GM12872 (cell line): ENCODE measurements around the gene TUSC2.

ENCODE experiments used
- TF ChIP-seq, protein P1 (sequence below): IDR thresholded peaks from 3 replicates; pipeline ENCODE4 v1.5.1; 2011; ENCODE audit warnings: low read depth, mild to moderate bottlenecking, low read length, moderate library complexity; ENCODE audit not compliant: insufficient read depth

TUSC2 gene

DNA sequence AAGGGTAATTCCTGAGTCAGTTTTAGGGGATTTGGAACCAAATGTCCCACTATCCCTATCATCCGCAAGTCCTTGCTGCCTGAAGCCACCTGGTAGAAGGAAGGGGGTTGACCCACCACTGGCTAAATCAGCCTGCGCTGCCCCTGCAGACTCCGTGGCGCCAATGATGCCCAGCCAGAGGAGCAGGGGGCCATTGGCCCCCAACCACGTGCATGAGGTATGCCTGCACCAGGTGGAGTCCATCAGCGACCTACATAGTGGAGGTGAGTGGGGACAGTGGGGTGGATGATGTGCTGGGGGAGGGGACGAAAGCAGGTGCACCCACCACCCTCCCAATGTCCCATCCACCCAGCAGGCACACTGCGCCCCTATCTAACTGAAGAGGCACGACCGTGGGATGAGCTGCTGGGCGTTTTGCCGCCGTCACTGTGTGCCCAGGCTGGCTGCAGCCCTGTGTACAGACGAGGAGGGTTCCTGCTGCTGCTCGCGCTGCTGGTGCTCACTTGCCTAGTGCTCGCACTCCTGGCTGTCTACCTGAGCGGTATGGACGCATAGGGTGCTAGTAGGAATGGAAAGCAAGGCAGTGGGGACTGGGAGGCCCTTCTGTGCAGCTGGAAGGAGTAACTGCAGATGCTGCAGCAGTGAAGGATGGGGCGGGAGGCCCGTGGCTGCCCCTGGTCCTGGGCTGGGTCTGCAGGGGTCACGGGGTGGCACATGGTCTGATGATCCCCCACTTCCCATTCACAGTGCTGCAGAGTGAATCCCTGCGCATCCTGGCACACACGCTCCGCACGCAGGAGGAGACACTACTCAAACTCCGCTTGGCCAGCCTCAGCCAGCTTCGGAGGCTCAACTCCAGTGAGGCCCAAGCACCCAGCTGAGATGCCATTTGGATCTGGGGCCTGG, 41.4 kb downstream of the TUSC2 start:
- TF ChIP-seq, protein P1, sequence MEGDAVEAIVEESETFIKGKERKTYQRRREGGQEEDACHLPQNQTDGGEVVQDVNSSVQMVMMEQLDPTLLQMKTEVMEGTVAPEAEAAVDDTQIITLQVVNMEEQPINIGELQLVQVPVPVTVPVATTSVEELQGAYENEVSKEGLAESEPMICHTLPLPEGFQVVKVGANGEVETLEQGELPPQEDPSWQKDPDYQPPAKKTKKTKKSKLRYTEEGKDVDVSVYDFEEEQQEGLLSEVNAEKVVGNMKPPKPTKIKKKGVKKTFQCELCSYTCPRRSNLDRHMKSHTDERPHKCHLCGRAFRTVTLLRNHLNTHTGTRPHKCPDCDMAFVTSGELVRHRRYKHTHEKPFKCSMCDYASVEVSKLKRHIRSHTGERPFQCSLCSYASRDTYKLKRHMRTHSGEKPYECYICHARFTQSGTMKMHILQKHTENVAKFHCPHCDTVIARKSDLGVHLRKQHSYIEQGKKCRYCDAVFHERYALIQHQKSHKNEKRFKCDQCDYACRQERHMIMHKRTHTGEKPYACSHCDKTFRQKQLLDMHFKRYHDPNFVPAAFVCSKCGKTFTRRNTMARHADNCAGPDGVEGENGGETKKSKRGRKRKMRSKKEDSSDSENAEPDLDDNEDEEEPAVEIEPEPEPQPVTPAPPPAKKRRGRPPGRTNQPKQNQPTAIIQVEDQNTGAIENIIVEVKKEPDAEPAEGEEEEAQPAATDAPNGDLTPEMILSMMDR: no peak

DNA sequence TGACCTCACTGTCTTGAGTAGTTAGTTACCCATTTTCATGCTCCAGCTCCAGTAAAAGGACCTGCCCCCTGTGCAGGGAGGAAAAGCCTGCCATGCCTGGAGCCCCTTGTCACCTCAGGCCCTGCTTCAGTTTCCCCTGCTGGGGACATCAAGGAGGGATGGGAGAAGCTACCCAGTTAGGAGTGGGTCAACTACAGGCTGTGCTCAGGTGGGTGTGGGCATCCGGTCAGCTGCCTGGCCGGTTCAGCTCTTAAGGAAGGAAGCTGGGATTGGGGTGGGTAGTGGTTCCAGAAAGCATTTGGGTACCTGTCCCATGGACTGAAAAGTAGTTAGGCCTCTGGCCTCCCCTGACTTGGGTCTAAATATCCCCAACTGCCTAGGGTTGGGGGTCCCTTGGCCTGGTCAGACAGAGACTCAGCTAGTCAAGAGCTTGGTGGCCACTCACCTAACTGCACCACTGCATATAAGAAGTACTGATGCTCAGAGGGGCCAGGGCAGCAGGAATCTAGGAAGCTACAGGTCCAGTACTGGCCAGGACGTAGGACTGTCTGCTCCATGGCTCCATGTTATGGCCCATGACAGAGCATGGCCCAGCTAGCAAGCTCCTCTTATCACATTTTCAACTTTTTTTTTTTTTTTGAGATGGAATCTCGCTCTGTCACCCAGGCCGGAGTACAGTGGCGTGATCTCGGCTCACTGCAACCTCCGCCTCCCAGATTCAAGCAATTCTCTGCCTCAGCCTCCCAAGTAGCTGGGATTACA, 48.6 kb downstream of the TUSC2 start:
- TF ChIP-seq, protein P1: no peak

DNA sequence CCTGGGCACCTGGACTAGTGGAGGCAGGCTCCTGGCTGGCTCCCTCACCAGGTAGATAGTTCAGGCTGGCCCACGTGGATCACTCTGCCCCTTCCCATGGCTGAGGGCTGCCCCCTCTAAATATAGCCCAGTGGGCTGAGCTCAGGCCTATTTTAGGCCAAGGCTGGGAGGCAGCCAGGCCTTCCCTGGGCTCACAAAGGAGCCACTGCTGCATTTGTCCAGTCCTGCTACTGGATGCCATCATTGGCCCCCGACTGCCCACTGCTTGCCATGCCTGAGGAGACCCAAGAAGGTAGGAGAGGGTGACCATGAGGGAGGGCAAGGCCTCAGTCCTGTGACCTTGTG, 49.2 kb downstream of the TUSC2 start, which contains the start of gene LSMEM2:
LSMEM2 (plus strand) TSS at position 208 of the 345 bp plus-strand sequence; CDS start at position 235, 27 bp downstream.
- TF ChIP-seq, protein P1: no peak

DNA sequence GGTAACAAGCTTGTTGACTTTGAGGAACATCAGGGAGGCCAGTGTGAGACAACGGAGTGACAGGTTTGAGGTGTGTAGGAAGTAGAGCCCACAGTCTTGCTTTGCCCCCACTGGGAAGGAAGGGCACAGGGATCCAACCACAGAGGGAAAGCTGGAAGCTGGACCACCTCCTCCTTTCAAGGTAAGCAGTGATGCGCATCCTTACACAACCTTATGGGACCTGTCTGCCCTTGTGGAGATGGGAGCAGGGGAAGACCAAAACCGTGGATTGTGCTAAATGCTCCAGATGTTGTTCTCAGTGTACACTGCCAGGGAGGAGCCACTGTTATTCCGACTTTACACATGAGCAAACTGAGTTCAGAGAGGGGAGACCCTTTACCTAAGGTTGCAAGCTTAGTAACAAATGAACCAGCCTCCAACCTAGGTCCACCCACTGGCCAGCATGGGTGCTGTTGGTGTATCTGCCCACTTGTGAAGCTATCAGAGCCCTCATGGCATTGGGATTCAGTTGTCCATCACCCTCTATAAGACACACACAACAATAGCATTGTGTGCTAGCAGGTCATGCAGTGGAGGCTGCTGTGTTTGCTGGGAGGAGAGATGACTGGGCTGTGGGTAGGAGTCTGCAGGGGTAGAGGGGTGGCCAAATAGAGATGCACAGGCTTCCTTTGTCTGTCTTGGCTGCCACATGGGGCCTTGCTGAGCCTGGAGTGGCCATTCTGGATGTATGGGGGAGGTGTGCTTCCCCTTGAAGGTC, 49.7 kb downstream of the TUSC2 start:
- TF ChIP-seq, protein P1: no peak

DNA sequence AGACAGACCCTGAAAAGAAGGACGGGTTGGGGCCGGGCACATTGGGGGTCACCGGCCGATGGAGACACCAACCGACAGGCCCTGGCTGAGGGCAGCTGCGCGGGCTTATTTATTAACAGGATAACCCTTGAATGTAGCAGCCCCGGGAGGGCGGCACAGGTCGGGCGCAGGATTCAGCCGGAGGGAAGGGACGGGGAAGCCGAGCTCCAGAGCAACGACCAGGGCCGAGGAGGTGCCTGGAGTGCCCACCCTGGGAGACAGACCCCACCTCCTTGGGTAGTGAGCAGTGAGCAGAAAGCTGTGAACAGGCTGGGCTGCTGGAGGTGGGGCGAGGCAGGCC, 51.3 kb downstream of the TUSC2 start:
- TF ChIP-seq, protein P1: no peak

DNA sequence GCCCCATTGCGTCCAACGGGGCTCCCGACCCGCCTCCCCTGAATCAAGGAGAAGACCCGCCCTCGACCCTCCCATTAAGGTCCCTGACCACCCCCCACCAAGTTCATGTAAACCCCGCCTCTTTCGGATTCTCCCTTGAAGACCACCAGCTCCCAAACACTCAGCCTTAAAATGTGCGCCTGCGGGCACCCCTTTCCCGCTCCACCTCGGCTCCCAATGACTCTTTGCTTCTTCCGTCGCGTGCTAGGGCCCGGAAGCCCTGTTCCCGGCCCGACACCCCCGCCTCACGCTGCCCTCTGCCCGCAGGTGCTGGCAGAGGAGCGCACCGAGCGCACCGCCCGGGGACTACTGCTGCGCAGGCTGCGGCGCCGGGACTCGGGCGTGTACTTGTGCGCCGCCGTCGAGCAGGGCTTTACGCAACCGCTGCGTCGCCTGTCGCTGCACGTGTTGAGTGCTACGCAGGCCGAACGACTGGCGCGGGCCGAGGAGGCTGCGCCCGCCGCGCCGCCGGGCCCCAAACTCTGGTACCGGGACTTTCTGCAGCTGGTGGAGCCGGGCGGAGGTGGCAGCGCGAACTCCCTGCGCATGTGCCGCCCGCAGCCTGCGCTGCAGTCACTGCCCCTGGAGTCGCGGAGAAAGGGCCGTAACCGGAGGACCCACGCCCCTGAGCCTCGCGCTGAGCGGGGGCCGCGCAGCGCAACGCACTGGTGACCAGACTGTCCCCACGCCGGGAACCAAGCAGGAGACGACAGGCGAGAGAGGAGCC, 51.8 kb downstream of the TUSC2 start:
- TF ChIP-seq, protein P1: no peak
